Measurements from ENCODE around the gene ZNF83.
"Not testable (repeated sequence)": the region's sequence is repeated elsewhere in the genome, so short reads cannot be mapped to it uniquely, and the experiment has no call there.

Gene ZNF83

DNA sequence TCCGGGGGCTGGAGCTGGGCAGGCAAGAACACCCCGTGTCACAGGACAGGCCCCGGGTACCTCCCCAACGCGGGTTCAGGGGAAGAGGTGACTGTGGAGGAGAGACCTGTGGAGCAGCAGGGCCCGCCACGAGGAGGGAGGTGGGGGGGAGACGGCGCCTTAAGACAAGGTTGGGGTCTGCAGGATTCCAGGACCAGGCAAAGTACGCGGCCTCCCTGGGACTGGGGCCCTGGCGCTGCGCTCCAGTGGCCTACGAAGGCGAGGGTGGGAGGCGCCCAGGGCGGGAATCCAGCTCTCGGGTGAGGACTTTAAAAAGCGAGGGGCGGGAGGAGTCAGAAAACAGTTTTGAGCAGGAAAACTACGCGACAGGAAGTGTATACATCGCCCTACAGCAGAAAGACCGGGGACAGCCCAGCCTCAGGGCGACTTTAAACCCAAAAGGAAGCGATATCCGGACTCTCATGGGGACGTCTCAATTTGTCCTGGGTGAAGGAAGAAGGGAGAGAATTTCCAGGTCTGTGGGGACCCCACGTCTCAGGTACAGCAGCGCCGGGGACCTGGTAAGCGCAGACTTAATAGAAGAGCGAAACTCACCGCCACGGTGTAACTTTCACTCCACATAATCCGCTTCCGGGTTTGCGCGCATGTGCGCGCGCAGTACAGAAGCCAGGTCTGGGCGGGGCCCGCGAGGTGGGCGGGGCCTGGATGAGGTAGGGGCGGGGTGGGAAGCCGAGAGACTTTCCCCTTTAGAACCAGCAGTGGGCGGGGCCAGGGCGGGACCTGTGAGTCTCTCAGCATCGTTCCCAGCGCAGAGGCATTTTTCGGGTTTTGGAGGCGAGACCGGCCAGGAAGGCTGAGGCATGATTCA is at the start of gene ZNF83:
Gene ZNF83 (minus strand): TSS at position 638 of the 868 bp plus-strand sequence.
- peak; percentile 94 for DNase-seq

DNA sequence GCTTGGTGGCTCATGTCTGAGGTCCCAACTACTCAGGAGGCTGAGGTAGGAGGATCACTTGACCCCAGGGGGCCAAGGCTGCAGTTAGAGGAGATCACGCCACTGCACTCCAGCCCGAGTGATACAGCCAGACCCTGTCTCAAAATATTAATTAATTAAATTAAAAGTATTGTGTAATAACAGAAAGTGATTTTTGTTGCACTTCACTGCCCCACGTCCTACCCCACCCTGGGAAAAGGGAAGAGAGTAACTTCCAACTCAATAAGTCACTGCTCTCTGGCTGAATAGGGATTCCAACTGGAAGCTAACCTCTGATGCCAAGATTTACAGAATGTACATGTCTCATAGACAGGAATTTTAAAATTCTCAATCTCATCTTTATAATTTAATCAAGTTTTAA is 49.5 kb upstream of the ZNF83 start:
- DNase-seq = no peak

DNA sequence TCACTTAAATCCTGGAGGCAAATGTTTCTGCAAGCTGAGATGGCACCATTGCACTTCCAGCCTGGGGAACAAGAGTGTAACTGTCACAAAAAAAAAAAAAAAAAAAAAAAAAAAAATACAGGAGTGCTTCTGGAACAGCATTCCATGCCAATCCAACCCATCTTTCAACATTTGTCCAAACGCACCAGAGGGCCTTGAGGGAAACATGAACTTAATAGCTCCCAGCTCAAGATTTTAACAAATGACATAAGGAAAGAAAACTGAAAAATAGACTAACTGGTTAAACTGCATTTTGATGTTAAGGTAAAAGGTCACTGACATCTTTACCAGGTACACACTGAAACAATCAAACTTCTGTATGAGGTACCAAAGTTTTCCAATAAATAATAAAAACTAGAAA is 47.7 kb upstream of the ZNF83 start:
- no peak for DNase-seq

DNA sequence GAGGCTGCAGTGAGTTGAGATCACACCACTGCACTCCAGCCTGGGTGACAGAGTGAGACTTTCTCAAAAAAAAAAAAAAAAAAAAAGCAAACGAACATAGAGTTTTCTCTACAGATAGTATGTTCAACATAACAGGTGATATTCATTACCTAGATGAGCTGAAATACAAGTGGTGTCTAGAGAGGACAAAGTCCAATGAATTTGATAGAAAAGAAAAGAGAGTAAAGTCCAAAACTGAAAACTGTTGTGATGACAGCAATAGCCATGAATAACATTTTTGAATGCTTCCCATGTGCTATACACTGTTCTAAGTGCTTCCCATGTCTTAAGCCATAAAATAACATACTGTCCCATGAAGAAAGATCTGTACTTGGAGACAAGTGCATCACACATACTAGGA is 43.1 kb upstream of the ZNF83 start:
- DNase-seq = not testable (repeated sequence)

DNA sequence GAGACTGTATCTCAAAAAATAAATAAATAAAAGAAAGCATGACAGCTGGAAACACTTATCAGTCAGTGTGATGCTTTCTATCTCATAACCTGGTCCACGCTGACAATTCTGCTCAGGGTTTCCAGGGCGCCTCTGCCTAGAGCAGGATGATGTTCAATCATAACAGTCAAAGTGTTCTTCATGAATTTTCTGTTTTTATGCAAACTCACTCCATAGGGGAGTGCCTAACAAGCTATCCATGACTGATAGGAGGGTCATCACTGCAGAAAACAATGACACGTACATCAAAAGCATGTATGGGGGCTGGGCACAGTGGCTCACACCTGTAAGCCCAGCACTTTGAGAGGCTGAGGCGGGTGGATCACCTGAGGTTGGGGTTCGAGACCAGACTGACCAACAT is 41.4 kb upstream of the ZNF83 start:
- DNase-seq = no peak

DNA sequence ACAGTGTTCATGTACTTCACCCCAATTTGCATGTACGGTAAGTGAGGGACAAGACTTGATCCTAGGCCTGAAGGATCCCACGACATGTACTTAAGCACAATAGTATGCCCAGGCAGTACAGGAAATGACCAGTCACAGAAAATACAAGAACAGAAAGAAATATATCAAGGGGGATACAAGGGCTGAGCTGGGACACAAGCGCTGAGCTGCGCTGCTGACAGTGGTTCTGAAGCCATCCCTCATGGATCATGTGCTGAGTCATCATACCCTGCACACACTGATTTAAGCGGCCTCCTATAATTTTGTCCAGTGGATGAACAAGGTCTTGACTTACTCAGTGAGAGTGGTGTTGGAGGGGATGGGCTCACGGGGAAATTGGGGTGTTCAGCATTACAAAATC is 37.1 kb upstream of the ZNF83 start:
- DNase-seq = not testable (repeated sequence)

DNA sequence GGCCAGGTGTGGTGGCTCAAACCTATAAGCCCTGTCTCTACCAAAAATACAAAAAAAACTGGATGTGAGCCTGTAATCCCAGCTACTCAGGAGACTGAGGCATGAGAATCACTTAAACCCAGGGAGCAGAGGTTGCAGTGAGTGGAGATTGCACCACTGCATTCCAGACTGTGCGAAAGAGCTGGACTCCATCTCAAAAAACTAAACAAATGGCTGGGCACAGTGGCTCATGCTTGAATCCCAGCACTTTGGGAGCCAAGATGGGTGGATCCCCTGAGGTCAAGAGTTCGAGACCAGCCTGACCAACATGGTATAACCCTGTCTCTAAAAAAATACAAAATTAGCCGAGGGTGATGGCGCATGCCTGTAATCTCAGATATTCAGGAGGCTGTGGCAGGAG is 34.9 kb upstream of the ZNF83 start:
- DNase-seq = no peak

DNA sequence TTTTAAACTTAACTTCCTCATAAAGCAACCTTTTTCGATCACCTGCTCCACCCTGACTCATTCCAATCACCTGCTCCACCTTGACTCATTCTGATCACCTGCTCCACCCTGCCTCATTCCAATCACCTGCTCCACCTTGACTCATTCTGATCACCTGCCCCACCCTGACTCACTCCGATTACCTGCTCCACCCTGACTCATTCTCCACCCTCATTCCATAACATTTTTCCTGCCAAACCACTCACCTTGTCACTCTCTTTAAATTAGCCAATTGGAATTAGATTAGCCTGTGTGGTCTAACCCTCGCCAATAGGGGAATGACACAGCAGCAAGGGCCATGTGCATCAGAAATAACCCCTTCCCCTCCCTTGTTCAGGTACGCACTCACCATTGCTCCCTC is 31.9 kb upstream of the ZNF83 start:
- no peak for DNase-seq

DNA sequence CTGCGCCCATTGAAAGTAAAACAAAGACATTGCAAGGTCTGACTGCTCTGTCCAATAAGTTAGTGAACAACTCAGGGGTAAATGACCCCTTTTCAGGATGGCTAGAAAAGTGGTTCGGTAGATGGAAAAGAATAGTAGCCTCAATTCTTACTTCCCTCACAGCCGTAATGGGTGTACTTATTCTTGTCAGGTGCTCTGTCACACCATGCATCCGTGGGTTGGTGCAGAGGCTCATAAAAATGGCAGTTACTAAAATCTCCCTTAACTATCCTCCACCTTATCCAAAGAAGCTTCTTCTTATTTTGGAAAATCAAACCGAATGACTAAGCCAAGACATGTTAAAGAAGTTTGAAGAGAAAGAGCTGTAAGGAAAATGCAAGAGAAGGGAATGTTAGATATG is 31.4 kb upstream of the ZNF83 start:
- DNase-seq = no peak

DNA sequence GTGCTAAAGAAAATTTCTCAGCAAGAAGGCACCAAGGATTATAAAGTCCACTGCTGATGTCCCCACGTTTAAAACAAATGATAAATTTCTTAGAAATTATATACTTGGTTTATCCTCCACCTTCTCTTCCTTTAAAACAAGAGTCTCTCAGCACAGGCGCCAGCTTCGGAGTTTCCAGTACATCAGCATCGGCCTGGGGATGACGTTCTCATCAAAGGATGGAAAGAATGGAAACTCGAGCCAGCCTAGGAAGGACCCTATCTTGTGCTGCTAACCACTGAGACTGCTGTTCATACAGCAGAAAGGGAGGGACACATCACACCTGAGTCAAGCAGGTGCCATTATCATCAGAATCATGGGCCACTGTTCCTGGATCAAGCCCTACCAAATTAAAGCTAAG is 29.8 kb upstream of the ZNF83 start:
- DNase-seq = no peak

DNA sequence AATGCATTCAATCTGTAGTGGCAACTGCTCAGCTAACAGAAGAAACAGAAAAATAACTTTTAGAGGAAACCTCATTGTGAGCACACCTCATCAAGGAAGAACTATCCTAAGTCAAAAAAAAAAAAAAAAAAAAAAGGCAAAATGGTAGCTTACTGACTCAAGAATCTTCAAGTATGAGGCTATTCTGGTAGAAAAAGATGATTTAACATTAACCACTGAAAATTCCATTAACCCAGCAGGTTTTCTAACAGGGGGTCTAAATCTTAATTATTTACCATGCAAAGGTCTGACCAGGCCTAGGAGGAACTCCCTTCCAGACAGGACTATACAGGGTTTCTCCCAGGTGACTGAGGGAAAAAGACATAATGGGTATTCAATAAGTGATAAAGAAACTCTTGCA is 28.4 kb upstream of the ZNF83 start:
- no peak for DNase-seq

DNA sequence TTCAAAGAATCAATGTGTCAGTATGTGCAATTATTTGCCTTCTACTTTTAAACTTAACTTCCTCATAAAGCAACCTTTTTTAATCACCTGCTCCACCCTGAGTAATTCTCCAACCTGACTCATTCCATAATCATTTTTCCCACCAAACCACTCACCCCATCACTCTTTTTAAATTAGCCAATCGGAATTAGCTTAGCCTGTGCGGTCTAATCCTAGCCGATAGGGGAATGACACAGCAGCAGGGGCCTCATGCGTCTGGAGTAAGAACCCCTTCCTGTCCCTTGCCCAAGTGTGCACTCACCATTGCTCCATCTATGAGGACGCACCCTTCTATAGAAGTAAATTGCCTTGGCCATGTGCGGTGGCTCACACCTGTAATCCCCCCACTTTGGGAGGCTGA is 27.4 kb upstream of the ZNF83 start:
- no peak for DNase-seq

DNA sequence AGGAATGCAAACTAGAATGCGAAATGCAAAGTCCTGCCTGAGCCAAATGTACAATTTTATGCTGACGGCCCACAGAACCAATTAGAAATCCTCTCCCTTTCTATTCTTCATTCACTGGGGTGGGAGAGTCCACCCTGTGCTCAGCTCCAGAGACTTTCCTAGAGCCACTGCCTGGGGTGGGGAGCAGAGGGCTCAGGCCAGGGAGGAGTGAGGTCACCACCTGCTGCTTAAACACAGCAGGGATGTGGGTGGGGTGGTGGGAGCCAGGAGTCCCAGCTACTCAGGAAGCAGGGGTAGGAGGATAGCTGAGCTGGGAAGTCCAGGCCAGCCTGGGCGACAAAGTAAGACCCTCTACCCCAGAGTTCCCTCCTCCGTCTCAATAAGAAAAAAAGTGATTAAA is 26.9 kb upstream of the ZNF83 start:
- no peak for DNase-seq

DNA sequence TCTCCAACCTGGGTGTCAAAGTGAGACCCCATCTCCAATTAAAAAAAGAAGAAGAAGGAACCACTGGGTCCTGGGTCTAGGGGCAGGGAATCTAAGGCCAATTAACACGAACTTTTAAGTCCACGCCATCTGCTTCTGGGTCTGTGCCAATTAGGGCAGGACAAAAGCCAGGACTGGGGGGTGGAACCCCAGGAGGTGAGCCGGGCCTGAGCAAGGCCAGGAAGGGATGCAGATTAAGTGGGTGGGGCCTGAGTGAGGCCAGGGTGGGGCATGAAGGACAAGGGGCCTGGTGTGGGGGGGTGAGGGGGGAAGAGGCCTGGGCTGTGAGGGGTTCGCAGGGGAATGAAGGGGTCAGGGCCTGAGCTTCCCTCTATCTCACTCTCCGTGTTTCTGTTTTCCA is 26.3 kb upstream of the ZNF83 start:
- DNase-seq = no peak

DNA sequence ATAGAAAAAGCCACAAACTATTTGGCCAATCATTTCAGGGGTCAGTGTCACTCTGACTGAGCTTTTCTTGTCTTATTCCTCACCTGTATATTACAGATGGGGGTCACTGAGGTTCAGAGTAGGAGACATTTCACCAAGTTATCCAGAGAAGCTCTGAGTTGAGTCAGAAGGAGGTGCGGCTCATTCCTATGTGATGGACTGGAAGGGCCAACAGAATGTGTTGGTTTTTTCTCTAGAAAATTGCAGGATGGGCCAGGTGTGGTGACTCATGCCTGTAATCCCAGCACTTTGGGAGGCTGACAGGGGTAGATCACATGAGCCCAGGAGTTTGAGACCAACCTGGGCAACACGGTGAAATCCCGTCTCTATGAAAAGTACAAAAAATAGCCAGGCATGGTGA is 24.5 kb upstream of the ZNF83 start:
- DNase-seq = no peak

DNA sequence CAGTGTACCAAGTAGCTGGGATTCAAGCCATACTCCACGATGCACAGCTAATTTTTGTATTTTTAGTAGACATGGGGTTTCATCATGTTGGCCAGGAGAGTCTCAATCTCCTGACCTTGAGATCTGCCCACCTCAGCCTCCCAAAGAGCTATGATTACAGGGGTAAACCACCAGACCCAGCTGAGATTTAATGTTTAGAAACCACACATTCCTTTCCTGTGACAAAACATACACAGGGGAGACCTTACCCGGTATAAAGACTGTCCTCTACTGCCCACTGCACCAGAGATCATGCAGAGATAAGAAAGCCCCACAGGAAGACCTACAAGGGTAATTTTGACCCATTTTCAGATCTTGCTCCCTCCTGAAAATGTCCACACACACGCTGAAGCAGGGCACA is 22.8 kb upstream of the ZNF83 start:
- no peak for DNase-seq

DNA sequence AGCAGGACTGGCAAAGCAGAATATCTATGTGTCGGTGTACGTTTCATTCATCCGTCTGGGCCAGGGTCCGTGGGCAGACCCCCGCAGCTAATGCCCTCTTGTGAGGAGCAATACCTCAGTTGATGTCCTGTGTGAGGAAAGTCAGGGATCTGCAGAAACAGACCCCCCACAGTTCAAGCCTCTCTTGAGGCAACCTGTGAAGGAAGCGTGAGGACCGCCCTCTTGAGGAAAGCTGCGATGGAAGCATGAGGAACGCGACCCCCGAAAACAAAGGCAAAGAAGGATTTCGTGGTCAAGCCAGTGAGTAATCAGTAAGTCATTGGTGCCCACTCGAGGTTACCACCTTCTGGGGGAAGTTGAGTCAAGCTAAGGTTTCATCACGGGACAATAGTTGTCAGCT is 20.9 kb upstream of the ZNF83 start:
- DNase-seq = no peak

DNA sequence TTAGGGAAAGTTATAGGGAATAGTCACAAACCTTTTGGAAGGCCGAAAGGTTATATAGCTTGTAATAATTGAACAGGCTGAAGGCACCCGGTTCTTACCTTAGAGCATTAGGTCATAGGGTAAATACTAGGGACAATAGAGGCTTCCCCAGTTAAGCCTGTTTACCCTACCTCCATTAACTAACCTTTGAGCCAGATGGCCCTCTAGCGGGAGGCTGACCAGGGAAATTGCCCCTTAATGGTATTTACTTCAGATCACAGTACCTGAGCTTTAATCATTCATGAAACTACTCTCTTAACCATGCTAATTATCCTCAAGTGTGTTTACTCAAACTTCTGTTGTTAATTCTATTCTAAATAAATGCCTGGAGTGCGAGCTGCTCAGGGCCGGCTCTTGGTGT is 20.4 kb upstream of the ZNF83 start:
- no peak for DNase-seq

DNA sequence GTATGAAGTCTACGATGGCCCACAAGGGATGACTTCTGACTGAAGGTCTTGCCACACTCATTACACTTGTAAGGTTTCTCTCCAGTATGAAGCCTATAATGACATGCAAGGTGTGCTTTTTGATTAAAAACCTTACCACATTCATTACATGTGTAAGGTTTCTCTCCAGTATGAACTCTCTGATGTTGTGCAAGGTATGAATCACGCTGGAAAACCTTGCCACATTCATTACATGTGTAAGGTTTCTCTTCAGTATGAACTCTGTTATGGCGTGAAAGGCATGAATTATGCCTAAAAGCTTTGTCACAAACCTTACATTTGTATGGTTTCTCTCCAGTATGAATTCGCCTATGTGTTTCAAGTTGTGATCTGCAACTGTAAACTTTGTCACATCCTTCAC is 15.0 kb upstream of the ZNF83 start:
- DNase-seq = no peak

DNA sequence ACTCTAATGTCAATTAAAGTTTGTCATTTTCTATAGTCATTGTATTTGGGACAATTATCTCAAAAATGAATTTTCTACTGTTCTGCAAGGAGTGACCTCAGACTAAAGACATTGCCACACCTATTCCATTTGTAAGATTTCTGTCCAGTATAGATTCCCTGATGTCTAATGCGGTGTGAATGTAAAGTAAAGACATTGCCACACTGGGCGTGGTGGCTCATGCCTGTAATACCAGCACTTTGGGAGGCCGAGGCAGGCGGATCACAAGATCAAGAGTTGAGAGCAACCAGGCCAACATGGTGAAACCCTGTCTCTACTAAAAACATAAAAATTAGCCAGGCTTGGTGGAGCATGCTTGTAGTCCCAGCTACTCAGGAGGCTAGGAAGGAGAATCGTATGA is 13.8 kb upstream of the ZNF83 start:
- DNase-seq = no peak

DNA sequence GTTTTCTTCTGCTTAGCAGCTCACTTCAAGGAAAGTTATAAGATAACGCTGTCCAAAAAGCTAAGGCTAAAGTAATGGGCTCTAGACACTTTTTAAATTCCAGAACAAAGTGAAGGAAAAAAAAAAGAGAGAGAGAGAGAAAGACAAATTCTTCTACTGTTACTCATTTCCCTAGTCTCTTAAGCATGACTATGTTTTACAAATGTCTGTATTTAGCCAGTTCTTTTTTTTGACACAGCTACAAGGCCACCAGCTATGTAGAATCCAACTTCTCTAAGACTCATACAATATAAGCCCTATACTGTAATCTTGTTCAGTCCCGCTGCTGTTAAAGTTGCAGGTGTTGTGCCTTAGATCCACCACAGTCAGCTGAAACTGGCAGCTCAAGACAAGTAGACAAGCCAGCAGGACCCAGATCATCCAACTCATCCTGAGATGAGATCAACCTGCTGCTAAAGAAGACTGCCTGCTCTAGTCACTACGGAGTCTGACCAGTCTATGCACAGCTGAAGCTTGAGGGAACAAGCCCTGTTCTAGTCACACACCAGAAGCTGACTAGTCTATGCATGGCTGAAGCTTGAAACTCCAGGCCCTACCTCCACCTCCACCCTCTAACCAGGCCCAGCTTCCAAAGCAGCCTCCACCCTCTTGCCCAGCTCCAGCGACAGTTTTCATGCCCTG is 10.3 kb upstream of the ZNF83 start:
- DNase-seq = no peak

DNA sequence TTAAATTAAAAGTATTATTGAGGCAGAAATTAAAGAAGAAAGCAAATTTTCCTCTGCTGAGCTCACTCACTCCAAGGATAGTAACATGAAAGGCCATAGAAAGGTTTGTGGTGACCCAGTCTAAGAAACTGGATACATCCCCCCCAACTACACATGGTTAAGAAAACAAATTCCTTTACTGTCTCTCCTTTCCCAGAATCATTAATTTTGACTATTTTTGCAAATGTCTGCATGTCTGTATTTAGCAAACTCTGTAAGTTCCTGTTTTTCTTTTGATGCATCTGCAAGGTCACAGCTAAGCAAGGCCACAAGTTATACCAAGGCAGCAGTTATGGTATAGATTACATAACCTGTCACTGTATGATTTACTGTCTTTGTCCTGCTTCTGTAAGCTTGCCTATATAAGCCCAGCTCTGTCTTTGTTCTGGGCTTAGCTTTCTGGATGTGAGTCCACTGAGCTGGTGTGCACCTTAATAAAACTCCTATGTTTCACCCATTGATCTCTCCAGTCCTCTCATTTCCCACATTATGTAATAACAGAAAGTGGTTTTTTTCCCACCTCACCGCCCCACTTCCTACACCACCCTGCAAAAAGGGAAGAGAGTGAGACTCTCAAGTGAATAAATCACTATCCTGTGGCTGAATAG is 8.5 kb upstream of the ZNF83 start:
- no peak for DNase-seq

DNA sequence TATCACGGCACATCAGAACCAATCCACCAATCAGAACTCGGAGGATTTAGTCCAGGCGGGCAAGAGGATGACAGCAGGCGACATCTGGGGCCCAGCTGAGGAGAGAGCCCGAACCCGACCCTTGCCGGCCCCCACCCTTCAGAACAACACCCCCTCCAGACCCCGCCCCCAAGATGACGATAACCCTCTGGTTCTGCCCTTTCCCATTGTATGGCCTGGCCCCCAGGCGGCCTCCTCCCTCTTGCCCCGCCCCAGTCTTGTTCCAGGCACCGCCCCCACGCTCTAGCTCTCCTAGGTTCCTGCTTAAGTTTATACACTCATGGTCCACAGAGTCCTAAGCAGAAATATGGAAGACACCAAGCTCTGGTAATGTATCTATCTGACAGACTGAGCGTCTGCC is 2.8 kb upstream of the ZNF83 start:
- DNase-seq = no peak

DNA sequence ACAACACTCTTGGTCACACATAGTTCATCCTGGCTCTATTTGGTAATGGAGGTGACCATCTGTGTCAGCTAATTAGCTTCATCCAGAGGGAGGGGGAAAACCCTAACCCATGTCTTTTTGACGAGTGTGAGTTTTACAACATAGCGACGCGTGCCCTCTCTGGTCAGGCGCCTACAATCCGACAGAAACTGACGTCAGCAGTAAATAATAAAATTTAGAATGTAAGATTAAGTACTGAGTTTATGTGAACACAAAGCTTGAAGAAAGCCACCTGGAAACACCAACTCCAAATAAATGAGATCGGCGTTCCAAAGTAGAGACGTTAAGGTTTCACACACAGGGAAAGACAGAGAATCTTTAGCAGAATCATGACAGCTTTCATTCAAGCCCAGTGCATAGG is 1.8 kb upstream of the ZNF83 start:
- DNase-seq = no peak

Measured in activated naive CD4-positive, alpha-beta T cell treated with anti-CD3 and anti-CD28 coated beads, Interleukin-2, amount 50 U/mL, for 16 hours (primary cell).